HepG2 (cell line): ENCODE data around the gene GGA2. TPM values are rescaled to one million over a fixed set of nuclear protein-coding genes. Genes with fewer than 3 reads are reported as not detected.
A peak's percentile ranks its signal among the peaks of the same experiment; 100 is the strongest.

Experiments
- HNF4G ChIP-seq, 2 experiments: sonication (generic) in 1 of 2; formaldehyde crosslinking in 1 of 2; IDR thresholded peaks; 2 replicates each; pipeline versions ENCODE4 v1.4.0 to v1.6.1; 2011 to 2020; ENCODE audit warnings: borderline replicate concordance in 2 of 2, low read depth in 2 of 2, mild to moderate bottlenecking in 2 of 2, low read length in 1 of 2, missing genetic modification reagents in 1 of 2, moderate library complexity in 1 of 2
- PBX3 ChIP-seq: sonication (generic); formaldehyde crosslinking; IDR thresholded peaks from 2 replicates; pipeline ENCODE4 v1.8.1; 2023; ENCODE audit warnings: missing genetic modification reagents, inconsistent platforms, borderline replicate concordance
- REPIN1 ChIP-seq: sonication (generic); formaldehyde crosslinking; IDR thresholded peaks from 2 replicates; pipeline ENCODE4 v1.8.0; 2022; ENCODE audit warnings: missing genetic modification reagents, low read depth, mild to moderate bottlenecking, borderline replicate concordance
- REST ChIP-seq, 2 experiments: IDR thresholded peaks; 2 replicates each; pipeline ENCODE4 v1.6.1; 2011 to 2012; ENCODE audit warnings: low read length in 2 of 2, borderline replicate concordance in 1 of 2, low read depth in 1 of 2, mild to moderate bottlenecking in 1 of 2, moderate library complexity in 1 of 2
- SALL1 ChIP-seq: sonication (generic); formaldehyde crosslinking; IDR thresholded peaks from 2 replicates; pipeline ENCODE4 v1.8.0; 2022; ENCODE audit warnings: mild to moderate bottlenecking, missing genetic modification reagents
- SOX5 ChIP-seq: IDR thresholded peaks from 2 replicates; pipeline ENCODE4 v1.6.1; 2016; ENCODE audit warnings: borderline replicate concordance
- TEAD3 ChIP-seq: optimal IDR thresholded peaks from 2 replicates; pipeline ENCODE3; 2016; ENCODE audit warnings: borderline replicate concordance
- ZNF143 ChIP-seq: sonication (generic); formaldehyde crosslinking; IDR thresholded peaks from 2 replicates; pipeline ENCODE4 v1.4.0; 2020; ENCODE audit warnings: missing genetic modification reagents
- ZNF326 ChIP-seq: sonication (generic); formaldehyde crosslinking; IDR thresholded peaks from 2 replicates; pipeline ENCODE4 v1.4.0; 2020; ENCODE audit warnings: missing genetic modification reagents, borderline replicate concordance
- ZNF556 ChIP-seq: sonication (generic); formaldehyde crosslinking; IDR thresholded peaks from 2 replicates; pipeline ENCODE4 v1.4.0; 2020; ENCODE audit warnings: mild to moderate bottlenecking, missing genetic modification reagents, borderline replicate concordance
- ZNF850 ChIP-seq: sonication (generic); formaldehyde crosslinking; conservative IDR thresholded peaks from 2 replicates; pipeline ENCODE4 v1.9.0; 2021; ENCODE audit warnings: mild to moderate bottlenecking, missing genetic modification reagents
- ZNF879 ChIP-seq: sonication (generic); formaldehyde crosslinking; IDR thresholded peaks from 2 replicates; pipeline ENCODE4 v1.8.1; 2023; ENCODE audit warnings: missing genetic modification reagents
- polyA plus RNA-seq, 8 experiments: library from polyadenylated mRNA; depleted of rRNA in 3 of 8; stranded (reverse) in 7 of 8; unstranded in 1 of 8; fragments of >200 nt; fragmentation: Illumina TruSeq in 4 of 8; extraction: Trizol in 4 of 8; gene quantifications; 2 replicates each; pipeline versions ENCODE4 v1.2.1 to v1.2.3, GENCODE V29; 2011 to 2016; ENCODE audit warnings: low read depth in 4 of 8, missing spikeins in 1 of 8, mixed read lengths in 1 of 8; ENCODE audit not compliant: insufficient read depth in 1 of 8
- total RNA-seq, 5 experiments: library from RNA; depleted of rRNA; stranded (reverse); fragments of >200 nt; fragmentation: Illumina TruSeq; extraction: Trizol; gene quantifications; 2 replicates each; pipeline ENCODE4 v1.2.3, GENCODE V29; 2016; ENCODE audit warnings: low read depth in 1 of 5
- TF ChIP-seq, protein P1 (sequence below): sonication (generic); formaldehyde crosslinking; IDR thresholded peaks from 2 replicates; pipeline ENCODE4 v1.4.0; 2020; ENCODE audit warnings: missing genetic modification reagents, borderline replicate concordance
- TF ChIP-seq, protein P2 (sequence below): sonication (generic); formaldehyde crosslinking; IDR thresholded peaks from 2 replicates; pipeline ENCODE4 v1.5.0; 2020; ENCODE audit warnings: missing genetic modification reagents, mild to moderate bottlenecking, borderline replicate concordance
- TF ChIP-seq, protein P3 (sequence below): sonication (generic); formaldehyde crosslinking; IDR thresholded peaks from 2 replicates; pipeline ENCODE4 v1.5.1; 2020; ENCODE audit warnings: missing genetic modification reagents, mild to moderate bottlenecking, borderline replicate concordance

Gene GGA2
- total and polyA plus RNA-seq, 2 of the 13 experiments (the other 11 are each of a cell fraction or from before 2014, with no cell fraction given), result 51.5 to 69.8 TPM

DNA sequence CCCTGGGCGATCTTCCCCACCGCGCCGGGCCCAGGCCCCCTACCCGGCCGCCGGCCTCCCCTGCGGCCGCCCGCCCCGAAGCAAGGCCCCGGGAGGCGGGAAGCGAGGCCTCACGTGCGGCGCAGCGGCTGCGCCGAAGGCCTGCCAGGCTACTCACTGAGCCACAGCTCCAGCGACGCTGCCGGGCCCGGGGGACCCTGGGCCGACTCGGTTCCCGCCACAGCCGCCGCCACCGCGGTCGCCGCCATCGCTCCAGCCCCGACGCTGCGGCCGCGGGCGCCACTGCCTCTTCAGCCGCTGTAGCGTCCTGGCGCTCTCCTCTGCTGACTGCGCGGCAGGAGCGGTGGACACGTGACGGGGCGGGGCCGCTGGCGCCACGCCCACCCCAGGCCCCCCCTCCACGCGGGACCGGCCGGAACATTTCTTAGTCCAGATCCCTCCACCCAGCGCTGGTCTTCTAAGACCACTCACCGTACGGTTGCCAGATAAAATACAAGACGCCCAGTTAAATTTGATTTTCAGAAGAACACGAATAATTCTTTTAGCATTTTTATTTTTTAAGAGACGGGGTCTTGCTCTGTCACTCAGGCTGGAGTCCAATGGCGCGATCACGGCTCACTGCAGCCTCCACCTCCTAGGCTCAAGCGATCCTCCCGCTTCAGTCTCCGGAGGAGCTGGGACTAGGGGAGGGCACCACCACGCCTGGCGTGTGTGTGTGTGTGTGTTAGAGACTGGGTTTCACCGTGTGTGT is at the start of gene GGA2 (continued):
- TF ChIP-seq, protein P1, sequence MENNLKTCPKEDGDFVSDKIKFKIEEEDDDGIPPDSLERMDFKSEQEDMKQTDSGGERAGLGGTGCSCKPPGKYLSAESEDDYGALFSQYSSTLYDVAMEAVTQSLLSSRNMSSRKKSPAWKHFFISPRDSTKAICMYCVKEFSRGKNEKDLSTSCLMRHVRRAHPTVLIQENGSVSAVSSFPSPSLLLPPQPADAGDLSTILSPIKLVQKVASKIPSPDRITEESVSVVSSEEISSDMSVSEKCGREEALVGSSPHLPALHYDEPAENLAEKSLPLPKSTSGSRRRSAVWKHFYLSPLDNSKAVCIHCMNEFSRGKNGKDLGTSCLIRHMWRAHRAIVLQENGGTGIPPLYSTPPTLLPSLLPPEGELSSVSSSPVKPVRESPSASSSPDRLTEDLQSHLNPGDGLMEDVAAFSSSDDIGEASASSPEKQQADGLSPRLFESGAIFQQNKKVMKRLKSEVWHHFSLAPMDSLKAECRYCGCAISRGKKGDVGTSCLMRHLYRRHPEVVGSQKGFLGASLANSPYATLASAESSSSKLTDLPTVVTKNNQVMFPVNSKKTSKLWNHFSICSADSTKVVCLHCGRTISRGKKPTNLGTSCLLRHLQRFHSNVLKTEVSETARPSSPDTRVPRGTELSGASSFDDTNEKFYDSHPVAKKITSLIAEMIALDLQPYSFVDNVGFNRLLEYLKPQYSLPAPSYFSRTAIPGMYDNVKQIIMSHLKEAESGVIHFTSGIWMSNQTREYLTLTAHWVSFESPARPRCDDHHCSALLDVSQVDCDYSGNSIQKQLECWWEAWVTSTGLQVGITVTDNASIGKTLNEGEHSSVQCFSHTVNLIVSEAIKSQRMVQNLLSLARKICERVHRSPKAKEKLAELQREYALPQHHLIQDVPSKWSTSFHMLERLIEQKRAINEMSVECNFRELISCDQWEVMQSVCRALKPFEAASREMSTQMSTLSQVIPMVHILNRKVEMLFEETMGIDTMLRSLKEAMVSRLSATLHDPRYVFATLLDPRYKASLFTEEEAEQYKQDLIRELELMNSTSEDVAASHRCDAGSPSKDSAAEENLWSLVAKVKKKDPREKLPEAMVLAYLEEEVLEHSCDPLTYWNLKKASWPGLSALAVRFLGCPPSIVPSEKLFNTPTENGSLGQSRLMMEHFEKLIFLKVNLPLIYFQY, result peak; percentile 82; the same call in 1 of the 2 replicates
- TF ChIP-seq ZNF556 (CRISPR knock-in tag) (peak; percentile 97), ZNF850 (CRISPR knock-in tag) (no peak), ZNF143 (CRISPR knock-in tag) (peak; percentile 70; the same call in 1 of the 2 replicates), REPIN1 (CRISPR knock-in tag) (peak; percentile 92), HNF4G (IDR thresholded peaks at IDR 0.05; ENCODE audit: borderline replicate concordance, low read depth, low read length) (0 out of 2 replicates have a peak, but pooled peaks have one; percentile 10), HNF4G (CRISPR knock-in tag; IDR thresholded peaks at IDR 0.05; ENCODE audit: borderline replicate concordance, low read depth) (peak; percentile 76), PBX3 (CRISPR knock-in tag) (peak; percentile 72; the same call in 1 of the 2 replicates), ZNF326 (peak; percentile 90; the same call in 1 of the 2 replicates), REST (IDR thresholded peaks at IDR 0.05; ENCODE audit: borderline replicate concordance in 1 of 2, low read depth in 1 of 2, low read length in 2 of 2) (peak in 1 of 2 experiments; percentile 56; a peak in 1 of 4 replicates), ZNF879 (no peak), SOX5 (peak; percentile 60), TEAD3 (CRISPR knock-in tag) (peak; percentile 78), SALL1 (CRISPR knock-in tag) (peak; percentile 94)
- TF ChIP-seq, protein P2, sequence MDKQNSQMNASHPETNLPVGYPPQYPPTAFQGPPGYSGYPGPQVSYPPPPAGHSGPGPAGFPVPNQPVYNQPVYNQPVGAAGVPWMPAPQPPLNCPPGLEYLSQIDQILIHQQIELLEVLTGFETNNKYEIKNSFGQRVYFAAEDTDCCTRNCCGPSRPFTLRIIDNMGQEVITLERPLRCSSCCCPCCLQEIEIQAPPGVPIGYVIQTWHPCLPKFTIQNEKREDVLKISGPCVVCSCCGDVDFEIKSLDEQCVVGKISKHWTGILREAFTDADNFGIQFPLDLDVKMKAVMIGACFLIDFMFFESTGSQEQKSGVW (CRISPR knock-in tag), result no peak
- TF ChIP-seq, protein P3, sequence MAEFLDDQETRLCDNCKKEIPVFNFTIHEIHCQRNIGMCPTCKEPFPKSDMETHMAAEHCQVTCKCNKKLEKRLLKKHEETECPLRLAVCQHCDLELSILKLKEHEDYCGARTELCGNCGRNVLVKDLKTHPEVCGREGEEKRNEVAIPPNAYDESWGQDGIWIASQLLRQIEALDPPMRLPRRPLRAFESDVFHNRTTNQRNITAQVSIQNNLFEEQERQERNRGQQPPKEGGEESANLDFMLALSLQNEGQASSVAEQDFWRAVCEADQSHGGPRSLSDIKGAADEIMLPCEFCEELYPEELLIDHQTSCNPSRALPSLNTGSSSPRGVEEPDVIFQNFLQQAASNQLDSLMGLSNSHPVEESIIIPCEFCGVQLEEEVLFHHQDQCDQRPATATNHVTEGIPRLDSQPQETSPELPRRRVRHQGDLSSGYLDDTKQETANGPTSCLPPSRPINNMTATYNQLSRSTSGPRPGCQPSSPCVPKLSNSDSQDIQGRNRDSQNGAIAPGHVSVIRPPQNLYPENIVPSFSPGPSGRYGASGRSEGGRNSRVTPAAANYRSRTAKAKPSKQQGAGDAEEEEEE, result 0 out of 2 replicates have a peak, but pooled peaks have one; percentile 69
